Activated CD4-positive, alpha-beta T cell treated with anti-CD3 and anti-CD28 coated beads, Interleukin-2, amount 10 ng/mL, durations not matched to agents 7 days and 5 days (primary cell): ENCODE data around the gene PACRG. TPM values are rescaled to one million over a fixed set of nuclear protein-coding genes. Genes with fewer than 3 reads are reported as not detected.

Experiments used
- CTCF ChIA-PET: fragments of 350-600 bp; sonication (Branson Sonifier 250); formaldehyde crosslinking; loops from one replicate; lab custom pipeline; 2021; ENCODE audit warnings: antibody characterized with exemption; lab: Charles Lee
- POLR2A ChIA-PET: fragments of 350-600 bp; sonication (Branson Sonifier 250); formaldehyde crosslinking; loops from one replicate; lab custom pipeline; 2021; ENCODE audit warnings: antibody characterized with exemption; lab: Charles Lee
- DNase-seq: peaks from one replicate; pipeline ENCODE4 v3.0.0-alpha.2; 2020
- H3K27ac Mint-ChIP-seq: one replicate; pipeline ENCODE4 v1.8.0; 2021; ENCODE audit warnings: mild to moderate bottlenecking, moderate library complexity, mixed read lengths
- H3K27me3 Mint-ChIP-seq: one replicate; pipeline ENCODE4 v1.8.0; 2021; ENCODE audit warnings: mixed read lengths
- H3K36me3 Mint-ChIP-seq: one replicate; pipeline ENCODE4 v1.8.0; 2021; ENCODE audit warnings: low read depth, mixed read lengths
- H3K4me1 Mint-ChIP-seq: one replicate; pipeline ENCODE4 v1.8.0; 2021; ENCODE audit warnings: mixed read lengths
- H3K4me3 Mint-ChIP-seq: one replicate; pipeline ENCODE4 v1.8.0; 2021; ENCODE audit warnings: mild to moderate bottlenecking, moderate library complexity, mixed read lengths
- H3K9me3 Mint-ChIP-seq: one replicate; pipeline ENCODE4 v1.8.0; 2021; ENCODE audit warnings: mixed read lengths
- total RNA-seq, 2 experiments: library from RNA; stranded (reverse); gene quantifications; one replicate each; pipeline ENCODE4 v1.2.3, GENCODE V29; 2021

PACRG gene
- total RNA-seq, 2 experiments from 2014 or later: 0.32 TPM; not detected in 1

- Mint-ChIP-seq H3K9me3 (no peaks in the 10 kb centered on the region), H3K27me3 (no peaks in the 10 kb centered on the region), H3K27ac (no peak overlapping the region), H3K4me1 (no peaks in the 10 kb centered on the region), H3K36me3 (no peaks in the 10 kb centered on the region), H3K4me3 (no peak overlapping the region)
- POLR2A ChIA-PET: interaction anchor here (0.6 kb wide), 1 partner anchor 432 kb away, joined by 6 read pairs; no protein-coding TSS in a partner anchor
- CTCF ChIA-PET: no interaction called here
- no peak for DNase-seq
Observed at GRCh38 chr6:163260911-163261310, 533.1 kb downstream of the PACRG start.

- CTCF ChIA-PET: no interaction called here
- Mint-ChIP-seq H3K9me3 (no peaks in the 10 kb centered on the region), H3K27me3 (no peaks in the 10 kb centered on the region), H3K36me3 (no peaks in the 10 kb centered on the region), H3K27ac (no peak overlapping the region), H3K4me1 (no peaks in the 10 kb centered on the region), H3K4me3 (no peak overlapping the region)
- POLR2A ChIA-PET: no interaction called here
- no peak for DNase-seq
Observed at GRCh38 chr6:163261361-163261760, 533.6 kb downstream of the PACRG start.

GRCh38 chr6:163262080-163262479 lies 534.3 kb downstream of the PACRG start:
- no peak overlapping the region for H3K27ac Mint-ChIP-seq
- H3K27me3 Mint-ChIP-seq: no peaks in the 10 kb centered on the region
- POLR2A ChIA-PET: no interaction called here
- CTCF ChIA-PET: interaction anchor here (0.6 kb wide), 1 partner anchor 341 kb away, joined by 3 read pairs; no protein-coding TSS in a partner anchor
- H3K4me3 Mint-ChIP-seq: no peak overlapping the region
- H3K36me3 Mint-ChIP-seq: no peaks in the 10 kb centered on the region
- no peaks in the 10 kb centered on the region for H3K9me3 Mint-ChIP-seq
- DNase-seq: no peak
- no peaks in the 10 kb centered on the region for H3K4me1 Mint-ChIP-seq

GRCh38 chr6:163263196-163263595 lies 535.4 kb downstream of the PACRG start:
- ChIA-PET POLR2A (interaction anchor here (0.5 kb wide), 1 partner anchor 631 kb away, joined by 3 read pairs; no protein-coding TSS in a partner anchor), CTCF (no interaction called here)
- no peaks in the 10 kb centered on the region for H3K27me3 Mint-ChIP-seq
- no peaks in the 10 kb centered on the region for H3K9me3 Mint-ChIP-seq
- no peak overlapping the region for H3K4me3 Mint-ChIP-seq
- no peaks in the 10 kb centered on the region for H3K4me1 Mint-ChIP-seq
- H3K36me3 Mint-ChIP-seq: no peaks in the 10 kb centered on the region
- H3K27ac Mint-ChIP-seq: no peak overlapping the region
- DNase-seq: no peak

- H3K9me3 Mint-ChIP-seq: no peaks in the 10 kb centered on the region
- H3K27me3 Mint-ChIP-seq: no peaks in the 10 kb centered on the region
- ChIA-PET POLR2A (no interaction called here), CTCF (no interaction called here)
- H3K36me3 Mint-ChIP-seq: no peaks in the 10 kb centered on the region
- no peak for DNase-seq
- no peaks in the 10 kb centered on the region for H3K4me1 Mint-ChIP-seq
- H3K4me3 Mint-ChIP-seq: no peak overlapping the region
- no peak overlapping the region for H3K27ac Mint-ChIP-seq
Observed at GRCh38 chr6:163263998-163264661, 536.4 kb downstream of the PACRG start.

GRCh38 chr6:163264662-163265035 lies 536.9 kb downstream of the PACRG start:
- Mint-ChIP-seq H3K27ac (no peak overlapping the region), H3K9me3 (no peaks in the 10 kb centered on the region), H3K4me3 (no peak overlapping the region), H3K36me3 (no peaks in the 10 kb centered on the region), H3K27me3 (no peaks in the 10 kb centered on the region), H3K4me1 (no peaks in the 10 kb centered on the region)
- ChIA-PET POLR2A (no interaction called here), CTCF (no interaction called here)
- DNase-seq: no peak

GRCh38 chr6:163281634-163282033 lies 553.9 kb downstream of the PACRG start:
- no peak for DNase-seq
- H3K4me3 Mint-ChIP-seq: no peak overlapping the region
- no peaks in the 10 kb centered on the region for H3K4me1 Mint-ChIP-seq
- no peaks in the 10 kb centered on the region for H3K9me3 Mint-ChIP-seq
- H3K27me3 Mint-ChIP-seq: peaks cover 3% of the 10 kb centered on the region
- ChIA-PET POLR2A (no interaction called here), CTCF (no interaction called here)
- no peaks in the 10 kb centered on the region for H3K36me3 Mint-ChIP-seq
- H3K27ac Mint-ChIP-seq: no peak overlapping the region

GRCh38 chr6:163282672-163283071 lies 554.9 kb downstream of the PACRG start:
- H3K36me3 Mint-ChIP-seq: no peaks in the 10 kb centered on the region

GRCh38 chr6:163284151-163284550 lies 556.4 kb downstream of the PACRG start:
- no peak for DNase-seq
- Mint-ChIP-seq H3K9me3 (no peaks in the 10 kb centered on the region), H3K4me1 (no peaks in the 10 kb centered on the region), H3K27ac (no peak overlapping the region), H3K4me3 (no peak overlapping the region), H3K36me3 (no peaks in the 10 kb centered on the region), H3K27me3 (no peaks in the 10 kb centered on the region)
- CTCF ChIA-PET: no interaction called here
- POLR2A ChIA-PET: no interaction called here

More at GRCh38 chr6:163282672-163283071, 554.9 kb downstream of the PACRG start:
- Mint-ChIP-seq H3K27ac (no peak overlapping the region), H3K27me3 (no peaks in the 10 kb centered on the region), H3K4me3 (no peak overlapping the region), H3K4me1 (no peaks in the 10 kb centered on the region), H3K9me3 (no peaks in the 10 kb centered on the region)
- ChIA-PET CTCF (no interaction called here), POLR2A (no interaction called here)
- DNase-seq: no peak

- Mint-ChIP-seq H3K27ac (no peak overlapping the region), H3K4me1 (no peaks in the 10 kb centered on the region), H3K27me3 (no peaks in the 10 kb centered on the region), H3K36me3 (no peaks in the 10 kb centered on the region), H3K9me3 (no peaks in the 10 kb centered on the region), H3K4me3 (no peak overlapping the region)
- DNase-seq: no peak
- POLR2A ChIA-PET: no interaction called here
- CTCF ChIA-PET: interaction anchor here (0.6 kb wide), 1 partner anchor 1037 kb away, joined by 3 read pairs; no protein-coding TSS in a partner anchor
Observed at GRCh38 chr6:163285691-163286090, 557.9 kb downstream of the PACRG start.

GRCh38 chr6:163287626-163288025 lies 559.9 kb downstream of the PACRG start:
- Mint-ChIP-seq H3K27me3 (no peaks in the 10 kb centered on the region), H3K4me1 (no peaks in the 10 kb centered on the region), H3K36me3 (no peaks in the 10 kb centered on the region), H3K4me3 (no peak overlapping the region), H3K9me3 (no peaks in the 10 kb centered on the region), H3K27ac (no peak overlapping the region)
- ChIA-PET POLR2A (no interaction called here), CTCF (no interaction called here)
- DNase-seq: no peak

GRCh38 chr6:163288066-163288465 lies 560.3 kb downstream of the PACRG start:
- ChIA-PET CTCF (no interaction called here), POLR2A (no interaction called here)
- Mint-ChIP-seq H3K27me3 (no peaks in the 10 kb centered on the region), H3K27ac (no peak overlapping the region), H3K4me1 (no peaks in the 10 kb centered on the region), H3K36me3 (no peaks in the 10 kb centered on the region), H3K9me3 (no peaks in the 10 kb centered on the region), H3K4me3 (no peak overlapping the region)
- DNase-seq: no peak

- Mint-ChIP-seq H3K27ac (no peak overlapping the region), H3K9me3 (no peaks in the 10 kb centered on the region), H3K4me1 (no peaks in the 10 kb centered on the region), H3K36me3 (no peaks in the 10 kb centered on the region), H3K4me3 (no peak overlapping the region), H3K27me3 (no peaks in the 10 kb centered on the region)
- DNase-seq: no peak
- CTCF ChIA-PET: no interaction called here
- POLR2A ChIA-PET: no interaction called here
Observed at GRCh38 chr6:163288915-163289314, 561.1 kb downstream of the PACRG start.

GRCh38 chr6:163289447-163289846 lies 561.7 kb downstream of the PACRG start:
- ChIA-PET CTCF (no interaction called here), POLR2A (no interaction called here)
- no peak for DNase-seq
- H3K36me3 Mint-ChIP-seq: no peaks in the 10 kb centered on the region
- H3K4me1 Mint-ChIP-seq: no peaks in the 10 kb centered on the region
- no peaks in the 10 kb centered on the region for H3K27me3 Mint-ChIP-seq
- no peak overlapping the region for H3K27ac Mint-ChIP-seq
- H3K4me3 Mint-ChIP-seq: no peak overlapping the region
- H3K9me3 Mint-ChIP-seq: no peaks in the 10 kb centered on the region
